HepG2 (cell line): ENCODE results near the gene SLA2. TPM values are rescaled to one million over a fixed set of nuclear protein-coding genes. Genes with fewer than 3 reads are reported as not detected.

ENCODE experiments used
- ARNT2 ChIP-seq: sonication (generic); formaldehyde crosslinking; IDR thresholded peaks from 2 replicates; pipeline ENCODE4 v1.8.0; 2022; ENCODE audit warnings: mild to moderate bottlenecking, low read depth, missing genetic modification reagents, moderate library complexity
- ARNTL ChIP-seq: sonication (generic); formaldehyde crosslinking; IDR thresholded peaks from 2 replicates; pipeline ENCODE4 v1.4.0; 2020; ENCODE audit warnings: mild to moderate bottlenecking, missing genetic modification reagents
- BCL6 ChIP-seq: IDR thresholded peaks from 2 replicates; pipeline ENCODE4 v1.6.1; 2016; ENCODE audit warnings: missing genetic modification reagents, missing compliant biosample characterization
- CCAR2 ChIP-seq: fragments of 200-400 bp; formaldehyde crosslinking; optimal IDR thresholded peaks from 2 replicates; pipeline ENCODE3; 2018; ENCODE audit warnings: low read depth, mild to moderate bottlenecking, low read length, moderate library complexity
- CTCF ChIP-seq: sonication (generic); formaldehyde crosslinking; IDR thresholded peaks from 2 replicates; pipeline ENCODE4 v1.5.0; 2020; ENCODE audit warnings: mild to moderate bottlenecking, missing genetic modification reagents, moderate library complexity
- EHMT2 ChIP-seq: fragments of 200-600 bp; sonication (generic); IDR thresholded peaks from 2 replicates; pipeline ENCODE4 v1.7.0; 2017; ENCODE audit warnings: antibody characterized with exemption, low read depth, low read length, borderline replicate concordance
- ISL2 ChIP-seq: sonication (generic); formaldehyde crosslinking; IDR thresholded peaks from 2 replicates; pipeline ENCODE4 v1.5.0; 2020; ENCODE audit warnings: missing genetic modification reagents
- KLF11 ChIP-seq: IDR thresholded peaks from 2 replicates; pipeline ENCODE4 v1.6.1; 2016; ENCODE audit warnings: missing compliant biosample characterization
- LCORL ChIP-seq, 2 experiments: fragments of 450-650 bp in 1 of 2; sonication (generic) in 1 of 2; formaldehyde crosslinking in 1 of 2; IDR thresholded peaks; 2 replicates each; pipeline versions ENCODE4 v1.5.0 to v1.6.1; 2017 to 2020; ENCODE audit warnings: antibody characterized with exemption in 1 of 2, missing genetic modification reagents in 1 of 2
- MATR3 ChIP-seq: sonication (generic); formaldehyde crosslinking; IDR thresholded peaks from 2 replicates; pipeline ENCODE4 v1.4.0; 2020; ENCODE audit warnings: missing genetic modification reagents
- PHB2 ChIP-seq: fragments of 450-650 bp; IDR thresholded peaks from 2 replicates; pipeline ENCODE4 v1.6.1; 2018; ENCODE audit not compliant: partially characterized antibody
- PRPF4 ChIP-seq: fragments of 200-400 bp; formaldehyde crosslinking; IDR thresholded peaks from 2 replicates; pipeline ENCODE4 v1.6.1; 2016; ENCODE audit warnings: low read length, low read depth; ENCODE audit not compliant: poor library complexity, severe bottlenecking
- SOX6 ChIP-seq, 2 experiments: fragments of 450-650 bp in 1 of 2; sonication (generic) in 1 of 2; formaldehyde crosslinking in 1 of 2; IDR thresholded peaks; 2 replicates each; pipeline versions ENCODE4 v1.4.0 to v1.6.1; 2017 to 2020; ENCODE audit warnings: antibody characterized with exemption in 1 of 2, mild to moderate bottlenecking in 1 of 2, missing genetic modification reagents in 1 of 2
- TBL1XR1 ChIP-seq: fragments of 150-350 bp; IDR thresholded peaks from 2 replicates; pipeline ENCODE4 v1.6.1; 2014; ENCODE audit warnings: borderline replicate concordance, low read length; ENCODE audit not compliant: partially characterized antibody
- ZBTB44 ChIP-seq: sonication (generic); formaldehyde crosslinking; IDR thresholded peaks from 2 replicates; pipeline ENCODE4 v1.4.0; 2020; ENCODE audit warnings: missing genetic modification reagents
- ZFP91 ChIP-seq: sonication (generic); formaldehyde crosslinking; IDR thresholded peaks from 2 replicates; pipeline ENCODE4 v1.9.0; 2022; ENCODE audit warnings: missing genetic modification reagents, mild to moderate bottlenecking, borderline replicate concordance
- ZKSCAN8 ChIP-seq: IDR thresholded peaks from 2 replicates; pipeline ENCODE4 v1.6.1; 2016; ENCODE audit warnings: borderline replicate concordance, missing genetic modification reagents, missing compliant biosample characterization
- ZMYM3 ChIP-seq: sonication (generic); formaldehyde crosslinking; IDR thresholded peaks from 2 replicates; pipeline ENCODE4 v1.5.1; 2020; ENCODE audit warnings: mild to moderate bottlenecking, missing genetic modification reagents
- ZNF10 ChIP-seq: sonication (generic); formaldehyde crosslinking; IDR thresholded peaks from 2 replicates; pipeline ENCODE4 v1.4.0; 2020; ENCODE audit warnings: mild to moderate bottlenecking, low read depth, missing genetic modification reagents, borderline replicate concordance
- ZNF562 ChIP-seq: sonication (generic); formaldehyde crosslinking; IDR thresholded peaks from 2 replicates; pipeline ENCODE4 v1.8.0; 2022; ENCODE audit warnings: missing genetic modification reagents, borderline replicate concordance
- ZNF580 ChIP-seq: IDR thresholded peaks from 2 replicates; pipeline ENCODE4 v1.6.1; 2016; ENCODE audit warnings: low read depth, borderline replicate concordance
- ZNF605 ChIP-seq: sonication (generic); formaldehyde crosslinking; IDR thresholded peaks from 2 replicates; pipeline ENCODE4 v1.8.0; 2022; ENCODE audit warnings: mild to moderate bottlenecking, missing genetic modification reagents
- ZNF614 ChIP-seq: IDR thresholded peaks from 2 replicates; pipeline ENCODE4 v1.6.1; 2018; ENCODE audit warnings: missing biosample characterization, missing genetic modification reagents, inconsistent platforms, borderline replicate concordance
- polyA plus RNA-seq, 8 experiments: library from polyadenylated mRNA; depleted of rRNA in 3 of 8; stranded (reverse) in 7 of 8; unstranded in 1 of 8; fragments of >200 nt; fragmentation: Illumina TruSeq in 4 of 8; extraction: Trizol in 4 of 8; gene quantifications; 2 replicates each; pipeline versions ENCODE4 v1.2.1 to v1.2.3, GENCODE V29; 2011 to 2016; ENCODE audit warnings: low read depth in 4 of 8, missing spikeins in 1 of 8, mixed read lengths in 1 of 8; ENCODE audit not compliant: insufficient read depth in 1 of 8
- total RNA-seq, 5 experiments: library from RNA; depleted of rRNA; stranded (reverse); fragments of >200 nt; fragmentation: Illumina TruSeq; extraction: Trizol; gene quantifications; 2 replicates each; pipeline ENCODE4 v1.2.3, GENCODE V29; 2016; ENCODE audit warnings: low read depth in 1 of 5

Gene SLA2
- total and polyA plus RNA-seq, 2 of the 13 experiments (the other 11 are each of a cell fraction or from before 2014, with no cell fraction given) = 1.6 to 3.6 TPM

GRCh38 chr20:36607586-36608387 is 38.2 kb downstream of the SLA2 start (continued):
- TF ChIP-seq ZNF614 (CRISPR knock-in tag) (peak; percentile 86), ARNT2 (0 out of 2 replicates have a peak, but pooled peaks have one; percentile 36), ZNF10 (CRISPR knock-in tag) (no peak), EHMT2 (no peak), ZNF562 (CRISPR knock-in tag) (no peak), CTCF (CRISPR knock-in tag) (peak; percentile 21; the same call in 1 of the 2 replicates), LCORL (IDR thresholded peaks at IDR 0.05) (peak; percentile 88), LCORL (CRISPR knock-in tag; IDR thresholded peaks at IDR 0.05) (peak; percentile 89), PRPF4 (no peak), TBL1XR1 (peak; percentile 36), SOX6 (IDR thresholded peaks at IDR 0.05) (no peak), SOX6 (CRISPR knock-in tag; IDR thresholded peaks at IDR 0.05) (peak; percentile 44; the same call in 1 of the 2 replicates), ZNF580 (CRISPR knock-in tag) (0 out of 2 replicates have a peak, but pooled peaks have one; percentile 83), ZFP91 (CRISPR knock-in tag) (no peak), ARNTL (peak; percentile 59; the same call in 1 of the 2 replicates), CCAR2 (no peak), ZMYM3 (CRISPR knock-in tag) (no peak), ZBTB44 (CRISPR knock-in tag) (no peak), ZNF605 (CRISPR knock-in tag) (no peak), ZKSCAN8 (CRISPR knock-in tag) (no peak; the same call in 1 of the 2 replicates), PHB2 (no peak), ISL2 (no peak), BCL6 (CRISPR knock-in tag) (no peak; the same call in 1 of the 2 replicates), KLF11 (CRISPR knock-in tag) (no peak), MATR3 (CRISPR knock-in tag) (no peak)
